Measurements from ENCODE around the gene SLC2A8.

The SLC2A8 gene

DNA sequence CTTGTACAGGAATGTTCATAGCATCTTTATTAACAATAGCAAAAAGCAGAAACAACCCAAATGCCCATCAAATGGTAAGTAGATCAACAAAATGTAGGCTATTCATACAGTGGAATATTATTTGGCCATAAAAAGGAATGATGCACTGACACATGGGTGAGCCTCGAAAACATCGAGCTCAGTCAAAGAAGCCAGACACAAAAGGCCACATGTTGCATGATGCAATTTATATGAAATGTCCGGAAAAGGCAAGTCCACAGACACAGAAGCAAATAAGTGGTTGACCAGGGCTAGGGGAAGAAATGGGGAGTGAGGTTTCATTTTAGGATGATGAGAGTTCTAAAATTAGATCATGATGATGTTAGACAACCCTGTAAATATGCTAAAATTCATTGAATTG lies 16.5 kb upstream of the SLC2A8 start:
- no peak overlapping the region for H3K4me2 ChIP-seq
- no peaks in the 10 kb centered on the region for H3K36me3 ChIP-seq
- peaks cover 19% of the 10 kb centered on the region for H3K9me3 ChIP-seq
- no peak for TF ChIP-seq Cebpa-rat (IDR thresholded peaks at IDR 0.05)
- no peaks in the 10 kb centered on the region for H3K4me1 ChIP-seq
- H3K27me3 ChIP-seq, result peaks cover 15% of the 10 kb centered on the region
- H4K20me1 ChIP-seq, result 0 out of 2 replicates have a peak, but pooled peaks cover 7% of the 10 kb centered on the region
- no peak overlapping the region for H3K4me3 ChIP-seq
- H3K27ac ChIP-seq, result no peak overlapping the region
- H3K9ac ChIP-seq, result no peak overlapping the region

DNA sequence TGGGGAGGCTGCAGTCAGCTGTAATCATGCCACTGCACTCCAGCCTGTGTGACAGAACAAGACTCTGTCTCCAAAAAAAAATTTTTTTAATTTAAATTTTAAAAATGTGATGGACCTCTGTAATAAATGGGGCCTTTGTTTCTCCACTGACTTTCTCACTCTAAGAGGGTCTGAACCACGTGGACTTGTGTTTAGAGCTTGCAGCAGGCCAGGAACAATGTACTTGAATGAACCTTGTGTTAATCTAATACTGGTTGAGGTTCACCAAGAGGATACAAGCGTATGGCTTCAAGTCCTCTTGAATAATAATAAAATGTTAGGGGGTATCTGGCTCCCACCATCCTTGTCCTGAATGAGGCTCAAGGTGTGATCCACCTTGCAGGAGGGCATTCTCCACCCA lies 14.4 kb upstream of the SLC2A8 start:
- Histone ChIP-seq H3K27me3 (peaks cover 29% of the 10 kb centered on the region), H3K27ac (no peak overlapping the region), H3K36me3 (no peaks in the 10 kb centered on the region), H3K4me3 (no peak overlapping the region), H3K4me1 (peaks cover 15% of the 10 kb centered on the region), H3K9ac (no peak overlapping the region), H4K20me1 (0 out of 2 replicates have a peak, but pooled peaks cover 8% of the 10 kb centered on the region), H3K4me2 (no peak overlapping the region), H3K9me3 (peaks cover 19% of the 10 kb centered on the region)
- TF ChIP-seq Cebpa-rat (IDR thresholded peaks at IDR 0.05), result no peak

DNA sequence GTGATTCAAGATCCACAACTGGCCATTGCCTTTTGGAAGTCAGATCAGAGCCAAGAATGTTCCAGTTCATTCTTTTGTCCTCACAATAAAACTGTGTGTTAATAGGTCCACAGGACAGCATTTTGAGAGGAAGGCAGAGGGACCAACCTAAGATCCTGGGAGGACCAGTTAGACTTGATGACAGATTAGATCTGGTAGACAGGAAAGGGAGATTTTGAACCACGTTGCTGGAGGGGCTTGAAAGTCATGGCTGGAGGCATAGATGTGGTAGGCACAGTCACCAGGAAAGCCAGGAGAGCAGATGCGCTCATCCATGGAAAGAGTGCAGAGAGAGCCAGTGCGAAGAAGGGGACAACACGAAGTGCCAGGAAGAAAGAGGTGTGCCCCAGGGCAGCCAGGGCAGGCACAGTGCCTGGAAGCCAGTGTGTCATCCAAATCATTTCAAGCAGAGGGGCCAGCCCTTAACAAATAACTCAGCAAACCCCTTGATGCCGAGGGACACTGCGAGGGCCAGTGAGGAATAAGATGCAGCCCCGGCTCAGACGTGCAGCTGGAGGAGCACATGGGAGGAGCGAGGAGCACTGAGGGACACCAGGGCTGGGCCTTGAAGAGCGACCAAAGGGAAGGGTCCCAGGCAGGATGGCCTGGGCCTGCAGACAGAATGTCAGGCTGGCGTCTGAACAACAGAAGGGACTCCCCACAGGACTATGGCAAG lies 12.8 kb upstream of the SLC2A8 start:
- H3K4me1 ChIP-seq, result peaks cover 30% of the 10 kb centered on the region
- H3K9me3 ChIP-seq, result peaks cover 8% of the 10 kb centered on the region
- no peak overlapping the region for H3K4me2 ChIP-seq
- H3K27me3 ChIP-seq, result peaks cover 30% of the 10 kb centered on the region
- TF ChIP-seq Cebpa-rat (IDR thresholded peaks at IDR 0.05), result no peak
- H3K27ac ChIP-seq, result no peak overlapping the region
- H3K36me3 ChIP-seq, result no peaks in the 10 kb centered on the region
- peaks cover 22% of the 10 kb centered on the region for H4K20me1 ChIP-seq
- H3K4me3 ChIP-seq, result no peak overlapping the region
- H3K9ac ChIP-seq, result no peak overlapping the region

DNA sequence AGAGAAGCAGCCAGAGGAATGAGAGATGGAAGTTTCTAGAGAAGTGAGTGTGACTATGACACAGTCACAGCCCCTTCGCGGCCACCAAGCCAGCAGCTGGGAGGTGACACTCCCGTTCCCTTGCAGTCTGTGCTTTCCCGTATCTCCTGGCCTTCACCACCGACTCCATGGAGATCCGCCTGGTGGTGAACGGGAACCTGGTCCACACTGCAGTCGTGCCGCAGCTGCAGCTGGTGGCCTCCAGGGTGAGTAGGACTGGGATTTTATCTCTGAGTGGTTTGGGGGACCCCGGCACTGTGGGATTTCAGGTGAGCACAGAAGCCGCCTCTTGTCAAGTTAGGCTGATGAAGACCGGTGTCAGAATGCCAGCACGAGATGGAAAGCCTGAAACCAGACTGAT lies 12.1 kb upstream of the SLC2A8 start:
- Histone ChIP-seq H3K9me3 (0 out of 2 replicates have a peak, but pooled peaks cover 1% of the 10 kb centered on the region), H3K4me1 (peaks cover 38% of the 10 kb centered on the region), H3K27me3 (peaks cover 37% of the 10 kb centered on the region), H4K20me1 (peaks cover 29% of the 10 kb centered on the region), H3K4me3 (no peak overlapping the region), H3K27ac (no peak overlapping the region), H3K9ac (no peak overlapping the region), H3K4me2 (no peak overlapping the region), H3K36me3 (no peaks in the 10 kb centered on the region)
- no peak for TF ChIP-seq Cebpa-rat (IDR thresholded peaks at IDR 0.05)

DNA sequence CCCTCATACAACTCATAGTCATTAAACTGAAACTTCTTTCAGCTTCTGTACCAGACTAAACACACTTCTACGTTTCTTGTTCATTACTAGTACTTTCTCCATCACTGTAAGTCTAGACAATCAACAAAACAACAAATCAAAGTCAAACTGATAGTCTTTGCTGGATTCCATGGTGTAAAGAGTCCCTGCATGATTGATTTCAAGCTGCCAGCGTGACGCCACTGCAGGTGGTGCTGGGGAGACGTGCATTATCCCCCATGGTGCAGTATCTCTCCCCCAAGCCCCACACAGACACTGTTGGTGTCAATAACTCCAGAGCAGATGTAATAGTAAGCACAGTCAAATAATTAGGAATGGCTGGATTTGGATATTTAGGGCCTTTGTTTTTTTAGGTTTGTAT lies 10.7 kb upstream of the SLC2A8 start:
- no peak overlapping the region for H3K9ac ChIP-seq
- no peaks in the 10 kb centered on the region for H3K36me3 ChIP-seq
- 0 out of 2 replicates have a peak overlapping the region, but pooled peaks have one; percentile 20 for H3K4me2 ChIP-seq
- peaks cover 47% of the 10 kb centered on the region for H3K27me3 ChIP-seq
- TF ChIP-seq Cebpa-rat (IDR thresholded peaks at IDR 0.05), result no peak
- H3K9me3 ChIP-seq, result no peaks in the 10 kb centered on the region
- no peak overlapping the region for H3K27ac ChIP-seq
- H4K20me1 ChIP-seq, result peaks cover 37% of the 10 kb centered on the region
- no peak overlapping the region for H3K4me3 ChIP-seq
- peaks cover 49% of the 10 kb centered on the region for H3K4me1 ChIP-seq

DNA sequence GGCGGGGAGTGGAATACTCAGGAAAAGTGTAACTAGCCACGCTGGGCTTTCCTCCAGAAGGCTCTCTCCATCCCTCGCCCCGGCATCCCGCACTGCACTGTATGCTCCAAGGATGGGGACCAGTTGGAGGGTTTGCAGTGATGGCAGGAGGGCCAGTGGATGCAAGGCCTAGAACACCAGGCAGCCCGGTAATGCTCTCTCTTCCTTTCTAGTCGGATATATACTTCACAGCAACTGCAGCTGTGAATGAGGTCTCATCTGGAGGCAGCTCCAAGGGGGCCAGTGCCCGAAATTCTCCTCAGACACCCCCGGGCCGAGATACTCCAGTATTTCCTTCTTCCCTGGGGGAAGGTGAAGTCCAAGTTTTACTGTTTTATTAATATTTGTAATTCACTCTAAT lies 10.0 kb upstream of the SLC2A8 start:
- H4K20me1 ChIP-seq, result peaks cover 38% of the 10 kb centered on the region

DNA sequence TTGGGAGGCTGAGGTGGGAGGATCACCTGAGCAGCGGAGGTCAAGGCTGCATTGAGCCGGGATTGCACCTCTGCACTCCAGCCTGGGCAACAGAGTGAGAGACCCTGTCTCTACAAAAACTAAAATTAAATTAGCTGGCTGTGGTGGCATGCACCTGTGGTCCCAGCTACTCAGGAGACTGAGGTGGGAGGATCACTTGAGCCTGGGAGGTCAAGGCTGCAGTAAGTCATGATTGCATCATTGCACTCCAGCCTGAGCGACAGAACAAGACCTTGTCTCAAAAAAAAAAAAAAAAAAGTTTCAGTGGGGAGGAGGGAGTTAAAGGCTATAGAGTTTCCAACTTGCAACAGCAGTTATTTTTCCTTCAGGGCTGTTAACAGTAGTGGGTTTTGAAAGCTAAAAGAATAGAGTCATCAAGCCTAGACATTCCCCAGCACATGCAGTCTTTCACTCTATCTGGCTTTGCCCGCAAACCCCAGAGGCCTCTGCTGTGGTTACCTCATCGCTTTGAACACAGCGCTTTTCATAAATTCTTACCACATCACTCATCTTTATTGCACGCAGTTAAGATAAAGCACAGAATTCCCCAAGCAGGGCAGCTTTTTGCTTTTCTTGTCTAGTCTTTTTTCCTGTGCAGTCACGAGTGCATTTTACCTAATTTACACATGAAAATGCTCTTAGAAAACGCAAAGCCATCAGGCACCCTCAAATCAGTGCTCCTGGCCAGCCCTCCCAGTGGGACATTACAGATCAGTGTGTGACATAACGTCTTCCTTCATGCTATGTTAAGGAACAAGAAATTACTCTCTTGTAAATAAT lies 8.7 kb upstream of the SLC2A8 start:
- Histone ChIP-seq H3K4me3 (no peak overlapping the region), H4K20me1 (peaks cover 46% of the 10 kb centered on the region), H3K9ac (no peak overlapping the region), H3K27ac (no peak overlapping the region), H3K4me1 (peaks cover 49% of the 10 kb centered on the region), H3K4me2 (peak overlapping the region; percentile 77), H3K9me3 (no peaks in the 10 kb centered on the region), H3K27me3 (peaks cover 60% of the 10 kb centered on the region), H3K36me3 (no peaks in the 10 kb centered on the region)
- peak; percentile 51 for TF ChIP-seq Cebpa-rat (IDR thresholded peaks at IDR 0.05)

More for the DNA sequence above, 10.0 kb upstream of the SLC2A8 start:
- Histone ChIP-seq H3K27me3 (peaks cover 48% of the 10 kb centered on the region), H3K4me1 (peaks cover 49% of the 10 kb centered on the region), H3K36me3 (no peaks in the 10 kb centered on the region), H3K9me3 (no peaks in the 10 kb centered on the region), H3K9ac (no peak overlapping the region), H3K4me3 (no peak overlapping the region), H3K4me2 (peak overlapping the region; percentile 77), H3K27ac (no peak overlapping the region)
- no peak for TF ChIP-seq Cebpa-rat (IDR thresholded peaks at IDR 0.05)

DNA sequence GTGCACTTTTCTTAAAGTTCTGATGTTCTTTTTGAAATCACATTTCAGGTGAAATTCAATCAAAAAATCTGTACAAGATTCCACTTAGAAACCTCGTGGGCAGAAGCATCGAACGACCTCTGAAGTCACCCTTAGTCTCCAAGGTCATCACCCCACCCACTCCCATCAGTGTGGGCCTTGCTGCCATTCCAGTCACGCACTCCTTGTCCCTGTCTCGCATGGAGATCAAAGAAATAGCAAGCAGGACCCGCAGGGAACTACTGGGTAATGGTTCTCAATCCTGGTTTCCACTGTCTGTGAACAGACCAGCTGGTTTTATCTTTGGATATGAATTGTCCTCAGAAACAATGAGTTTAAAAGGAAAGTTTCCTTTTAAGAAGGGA lies 8.1 kb upstream of the SLC2A8 start:
- Histone ChIP-seq H3K36me3 (no peaks in the 10 kb centered on the region), H3K9ac (no peak overlapping the region), H3K4me2 (peak overlapping the region; percentile 77), H3K4me3 (no peak overlapping the region), H3K4me1 (peaks cover 49% of the 10 kb centered on the region), H4K20me1 (peaks cover 46% of the 10 kb centered on the region), H3K9me3 (no peaks in the 10 kb centered on the region), H3K27me3 (peaks cover 60% of the 10 kb centered on the region), H3K27ac (no peak overlapping the region)
- TF ChIP-seq Cebpa-rat (IDR thresholded peaks at IDR 0.05), result no peak

DNA sequence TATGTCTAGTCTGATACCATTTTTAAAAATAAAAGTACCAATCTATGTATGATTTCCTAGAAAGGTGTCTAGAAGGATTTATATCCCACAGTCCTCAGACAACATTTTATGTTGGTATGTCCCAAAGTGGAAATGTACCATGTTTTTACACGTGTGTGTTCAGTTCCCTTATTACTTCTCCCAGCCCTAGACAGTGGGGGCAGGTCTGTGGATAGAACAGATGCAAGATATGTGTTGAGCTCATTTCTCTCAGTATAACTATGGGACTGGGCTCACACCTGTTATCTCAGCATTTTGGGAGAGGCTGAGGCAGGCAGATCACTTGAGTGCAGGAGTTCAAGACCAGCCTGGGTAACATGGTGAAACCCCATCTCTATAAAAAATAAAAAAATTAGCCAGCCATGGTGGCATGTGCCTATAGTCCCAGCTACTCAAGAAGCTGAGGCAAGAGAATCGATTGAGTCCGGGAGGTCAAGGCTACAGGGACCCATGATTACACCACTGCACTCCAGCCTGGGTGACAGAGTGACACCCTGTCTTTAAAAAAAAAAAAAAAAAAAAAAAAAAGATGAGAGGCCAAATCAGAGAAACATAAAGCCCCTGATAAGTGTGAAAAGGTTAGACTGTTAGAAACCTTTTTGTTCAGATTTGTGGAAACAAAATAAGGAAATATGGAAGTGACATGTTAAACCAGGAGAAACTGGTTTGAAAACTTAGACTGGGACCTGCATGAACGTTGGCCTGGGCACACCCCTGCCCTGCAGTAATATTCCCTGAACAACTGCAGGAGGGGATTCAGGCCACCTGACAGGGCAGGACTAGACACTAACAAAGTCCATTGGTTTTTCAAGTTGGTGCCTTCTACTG lies 7.4 kb upstream of the SLC2A8 start:
- TF ChIP-seq Cebpa-rat (IDR thresholded peaks at IDR 0.05), result no peak
- peak overlapping the region; percentile 77 for H3K4me2 ChIP-seq
- peaks cover 46% of the 10 kb centered on the region for H4K20me1 ChIP-seq
- H3K4me3 ChIP-seq, result no peak overlapping the region
- H3K27ac ChIP-seq, result no peak overlapping the region
- H3K9ac ChIP-seq, result no peak overlapping the region
- H3K36me3 ChIP-seq, result no peaks in the 10 kb centered on the region
- H3K4me1 ChIP-seq, result peaks cover 49% of the 10 kb centered on the region
- H3K9me3 ChIP-seq, result no peaks in the 10 kb centered on the region
- peaks cover 54% of the 10 kb centered on the region for H3K27me3 ChIP-seq

Data from BLaER1 (cell line).